GM21529 (cell line): Measurements from ENCODE around the gene TUBGCP6.

Experiments used
- ATAC-seq: cut with Tn5 transposase; IDR thresholded peaks from one replicate; pipeline ENCODE4 v1.9.1; 2021; ENCODE audit not compliant: unreplicated experiment

TUBGCP6 gene

GRCh38 chr22:50227579-50228215 is 17.1 kb downstream of the TUBGCP6 start:
- no peak for ATAC-seq

GRCh38 chr22:50226875-50227165 is 18.0 kb downstream of the TUBGCP6 start:
- ATAC-seq = no peak

GRCh38 chr22:50226063-50226874 is 18.6 kb downstream of the TUBGCP6 start:
- no peak for ATAC-seq

GRCh38 chr22:50225200-50225969 is 19.4 kb downstream of the TUBGCP6 start:
- no peak for ATAC-seq

GRCh38 chr22:50224071-50224470 is 20.8 kb downstream of the TUBGCP6 start:
- ATAC-seq = no peak

- no peak for ATAC-seq
Measured at GRCh38 chr22:50222508-50222907, 22.3 kb downstream of the TUBGCP6 start.

- no peak for ATAC-seq
Measured at GRCh38 chr22:50221410-50222300, 23.2 kb downstream of the TUBGCP6 start.

GRCh38 chr22:50220603-50221409 is 24.0 kb downstream of the TUBGCP6 start:
- ATAC-seq = no peak

- ATAC-seq = no peak
Measured at GRCh38 chr22:50219800-50220602, 24.8 kb downstream of the TUBGCP6 start.

- no peak for ATAC-seq
Measured at GRCh38 chr22:50218996-50219727, 25.7 kb downstream of the TUBGCP6 start.

- ATAC-seq = no peak
Measured at GRCh38 chr22:50218153-50218995, 26.4 kb downstream of the TUBGCP6 start.

GRCh38 chr22:50217543-50218152 is 27.2 kb downstream of the TUBGCP6 start:
- ATAC-seq = no peak

GRCh38 chr22:50216684-50217520 is 27.9 kb downstream of the TUBGCP6 start:
- no peak for ATAC-seq

- no peak for ATAC-seq
Measured at GRCh38 chr22:50216055-50216683, 28.7 kb downstream of the TUBGCP6 start.

- no peak for ATAC-seq
Measured at GRCh38 chr22:50215297-50216054, 29.3 kb downstream of the TUBGCP6 start.
